IPS-18c (cell line): ENCODE results near the gene AFP.
"Not testable (repeated sequence)": the region's sequence is repeated elsewhere in the genome, so short reads cannot be mapped to it uniquely, and the experiment has no call there.

Experiments used
- H3K4me3 ChIP-seq: 2 replicates; pipeline ENCODE4 v1.7.0; 2013; ENCODE audit warnings: low read depth, mild to moderate bottlenecking, low read length, moderate library complexity; ENCODE audit not compliant: insufficient read depth
- H3K9me3 ChIP-seq: one replicate; pipeline ENCODE4 v1.6.1; 2013; ENCODE audit warnings: mild to moderate bottlenecking, low read length, moderate library complexity; ENCODE audit not compliant: control insufficient read depth, insufficient read depth

AFP gene

DNA sequence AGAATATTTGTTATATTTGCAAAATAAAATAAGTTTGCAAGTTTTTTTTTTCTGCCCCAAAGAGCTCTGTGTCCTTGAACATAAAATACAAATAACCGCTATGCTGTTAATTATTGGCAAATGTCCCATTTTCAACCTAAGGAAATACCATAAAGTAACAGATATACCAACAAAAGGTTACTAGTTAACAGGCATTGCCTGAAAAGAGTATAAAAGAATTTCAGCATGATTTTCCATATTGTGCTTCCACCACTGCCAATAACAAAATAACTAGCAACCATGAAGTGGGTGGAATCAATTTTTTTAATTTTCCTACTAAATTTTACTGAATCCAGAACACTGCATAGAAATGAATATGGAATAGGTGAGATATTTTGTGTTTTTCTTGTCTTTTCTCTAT lies at the start of gene AFP:
TSS of gene AFP (plus strand) at position 238 of the 400 bp plus-strand sequence. CDS start at position 280, 42 bp downstream.
- H3K9me3 ChIP-seq, result no peaks in the 10 kb centered on the region
- H3K4me3 ChIP-seq, result no peak within 1 kb of the TSS

DNA sequence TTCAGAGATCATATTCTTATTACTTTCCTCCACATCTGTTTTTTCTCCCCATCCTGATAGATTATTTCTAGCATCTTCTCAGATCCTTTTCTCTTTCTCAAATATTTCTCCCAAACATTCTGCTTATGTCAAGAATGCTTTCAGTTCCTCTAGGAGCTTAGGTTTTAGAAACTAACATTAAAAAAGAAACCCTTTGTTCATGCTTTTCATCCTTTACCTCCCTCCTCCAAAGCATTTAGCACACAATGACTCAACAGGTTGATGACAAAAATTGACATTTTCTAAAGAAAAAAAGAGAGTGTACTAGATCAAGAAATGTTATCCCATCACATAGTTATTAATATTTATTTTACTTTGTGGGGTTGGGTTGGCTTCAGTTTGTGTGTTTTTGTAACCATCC lies 48.5 kb upstream of the AFP start:
- no peaks in the 10 kb centered on the region for H3K9me3 ChIP-seq
- H3K4me3 ChIP-seq, result no peak overlapping the region

DNA sequence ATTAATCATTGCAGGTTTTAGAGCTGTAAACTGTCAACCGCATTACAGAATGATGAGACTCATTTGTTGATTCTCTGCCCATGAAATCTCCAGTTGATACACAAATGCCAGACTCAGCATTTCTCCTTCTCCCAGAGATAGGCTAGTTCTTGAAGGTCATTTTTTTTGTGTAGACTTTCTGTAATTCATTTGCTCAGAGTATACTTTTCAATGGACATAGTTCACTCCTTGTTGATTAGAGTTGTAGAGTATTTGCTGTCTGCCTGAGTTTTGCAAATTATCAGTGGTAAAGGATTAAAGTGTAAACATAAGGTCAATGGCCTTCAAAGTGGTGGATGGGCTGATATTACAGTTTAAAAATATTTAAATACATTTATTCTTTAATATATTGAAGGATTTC lies 47.1 kb upstream of the AFP start:
- H3K4me3 ChIP-seq, result no peak overlapping the region
- H3K9me3 ChIP-seq, result no peaks in the 10 kb centered on the region

DNA sequence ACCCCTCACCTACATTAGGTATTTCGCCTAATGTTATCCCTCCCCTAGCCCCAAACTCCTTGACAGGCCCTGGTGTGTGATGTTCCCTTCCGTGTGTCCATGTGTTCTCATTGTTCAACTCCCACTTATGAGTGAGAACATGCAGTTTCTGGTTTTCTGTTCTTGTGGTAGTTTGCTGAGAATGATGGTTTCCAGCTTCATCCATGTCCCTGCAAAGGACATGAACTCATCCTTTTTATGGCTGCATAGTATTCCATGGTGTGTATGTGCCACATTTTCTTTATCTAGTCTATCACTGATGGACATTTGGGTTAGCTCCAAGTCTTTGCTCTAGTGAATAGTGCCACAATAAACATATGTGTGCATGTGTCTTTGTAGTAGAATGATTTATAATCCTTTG lies 46.4 kb upstream of the AFP start:
- H3K9me3 ChIP-seq, H3K4me3 ChIP-seq: not testable (repeated sequence)

DNA sequence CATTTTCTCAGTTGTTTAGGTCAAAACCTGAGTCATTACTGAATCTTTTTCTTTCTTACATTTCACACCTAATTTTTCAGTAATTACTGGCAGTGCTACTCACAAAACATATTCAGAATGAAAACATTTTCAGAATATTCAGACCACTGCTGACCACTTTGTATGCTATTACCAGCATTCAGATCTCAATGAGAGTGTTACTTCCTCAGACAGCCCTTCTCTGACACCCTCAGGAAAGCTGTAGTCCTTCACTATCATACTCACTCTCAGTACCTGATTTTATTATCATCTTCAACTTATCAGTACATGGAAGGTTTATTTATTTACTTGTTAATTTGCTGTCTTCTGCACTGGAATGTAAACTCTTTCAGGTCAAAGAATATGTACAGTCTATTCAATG lies 44.2 kb upstream of the AFP start:
- no peak overlapping the region for H3K4me3 ChIP-seq
- H3K9me3 ChIP-seq, result no peaks in the 10 kb centered on the region

DNA sequence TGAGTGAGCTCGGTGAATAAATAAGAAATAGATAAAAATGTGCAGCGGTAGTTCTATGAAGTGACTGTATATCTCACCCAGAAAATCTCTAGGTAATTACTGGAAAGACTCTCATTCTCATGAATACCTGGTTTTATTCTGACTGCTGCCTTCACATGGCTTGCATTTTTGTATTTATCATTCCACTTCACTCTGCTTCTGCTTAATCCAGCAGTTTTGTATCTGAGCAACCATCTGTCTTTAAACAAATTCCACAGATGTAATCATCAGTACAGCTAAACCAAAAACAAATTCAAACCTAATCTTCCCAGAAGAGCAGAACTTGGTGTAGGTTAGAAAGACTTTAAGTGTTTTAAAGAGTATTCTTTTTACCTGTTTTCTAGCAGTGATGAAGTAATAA lies 43.1 kb upstream of the AFP start:
- H3K9me3 ChIP-seq, result no peaks in the 10 kb centered on the region
- H3K4me3 ChIP-seq, result no peak overlapping the region

DNA sequence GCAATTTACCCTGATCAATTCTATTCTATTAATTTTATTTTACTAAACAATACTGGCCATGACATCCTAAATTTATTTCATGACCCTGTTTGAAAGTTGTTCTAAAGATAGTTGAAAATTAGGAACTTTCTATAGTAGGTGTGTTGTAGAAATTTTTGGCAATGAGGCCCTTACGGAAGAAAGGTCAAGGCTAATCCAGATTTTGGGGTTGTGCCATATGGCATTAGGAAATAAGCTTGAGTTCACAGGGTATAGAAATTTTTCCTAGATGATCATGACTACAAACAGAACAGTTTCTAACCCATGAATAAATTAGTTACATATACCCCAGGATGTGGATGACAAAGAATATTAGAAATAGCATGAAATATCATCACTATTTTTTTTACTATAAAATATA lies 39.7 kb upstream of the AFP start:
- H3K9me3 ChIP-seq, result no peaks in the 10 kb centered on the region
- no peak overlapping the region for H3K4me3 ChIP-seq

DNA sequence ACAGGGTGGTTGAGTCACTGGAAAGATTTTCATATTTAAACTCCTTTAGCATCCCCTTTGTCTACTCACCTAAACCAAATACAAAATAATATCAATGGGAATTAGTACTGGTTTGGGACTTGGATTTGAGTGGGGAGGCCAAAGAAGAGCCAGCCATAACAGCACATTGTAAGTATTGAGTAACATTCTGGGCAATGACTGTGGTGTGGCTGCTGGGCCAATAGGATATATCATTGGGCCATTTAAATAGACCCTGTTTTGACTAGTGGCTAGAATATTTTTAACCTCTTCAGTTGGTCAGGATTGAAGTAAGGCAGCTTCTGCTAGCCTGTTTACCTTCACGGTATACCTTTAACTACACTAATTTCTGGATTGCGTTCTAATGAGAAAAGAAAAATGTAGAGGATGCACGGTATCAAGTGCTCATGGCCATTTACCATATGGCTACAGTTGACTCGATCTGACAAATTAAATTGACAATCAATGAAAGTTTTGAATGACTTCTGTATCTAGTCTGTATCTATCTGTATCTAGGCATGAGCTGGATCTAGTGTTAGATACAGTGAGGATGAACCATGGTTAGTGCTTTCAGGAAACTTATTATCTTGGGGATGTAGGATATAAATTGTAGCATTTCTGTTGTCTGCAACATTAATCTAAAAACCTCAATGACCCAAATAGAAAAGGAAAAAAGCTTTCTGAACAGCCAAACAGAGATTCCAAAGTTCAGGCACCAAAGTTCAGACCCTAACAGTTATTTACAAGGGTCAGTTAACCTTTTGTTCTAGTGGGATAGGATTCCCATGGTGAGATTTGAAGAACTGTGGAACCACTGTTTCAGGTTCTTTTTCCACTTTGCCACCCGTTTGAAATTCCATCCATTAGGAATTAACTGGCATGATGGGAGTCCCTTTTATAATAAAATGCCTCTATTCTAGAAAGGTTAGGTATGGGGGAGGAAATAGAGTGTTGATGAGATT lies 38.7 kb upstream of the AFP start:
- Histone ChIP-seq H3K9me3 (no peaks in the 10 kb centered on the region), H3K4me3 (no peak overlapping the region)

DNA sequence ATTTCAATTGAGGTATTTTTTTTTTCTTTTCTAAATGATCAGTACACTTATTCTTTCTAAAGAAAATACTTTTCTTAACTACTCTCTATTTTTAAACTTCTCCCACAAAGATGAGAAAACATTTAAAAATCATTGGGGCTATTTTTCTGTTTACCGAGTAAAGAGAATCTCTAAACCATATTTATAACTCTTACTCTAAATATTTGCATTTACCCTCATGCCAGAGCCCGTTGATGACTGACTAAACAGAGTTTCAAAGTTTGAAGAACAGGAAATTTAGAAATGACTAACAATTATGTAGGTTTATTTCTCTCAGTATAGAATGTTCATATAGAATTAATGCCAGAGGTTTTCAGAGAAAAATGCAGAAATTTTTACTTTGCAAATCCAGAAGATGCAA lies 34.6 kb upstream of the AFP start:
- Histone ChIP-seq H3K4me3 (no peak overlapping the region), H3K9me3 (no peaks in the 10 kb centered on the region)

DNA sequence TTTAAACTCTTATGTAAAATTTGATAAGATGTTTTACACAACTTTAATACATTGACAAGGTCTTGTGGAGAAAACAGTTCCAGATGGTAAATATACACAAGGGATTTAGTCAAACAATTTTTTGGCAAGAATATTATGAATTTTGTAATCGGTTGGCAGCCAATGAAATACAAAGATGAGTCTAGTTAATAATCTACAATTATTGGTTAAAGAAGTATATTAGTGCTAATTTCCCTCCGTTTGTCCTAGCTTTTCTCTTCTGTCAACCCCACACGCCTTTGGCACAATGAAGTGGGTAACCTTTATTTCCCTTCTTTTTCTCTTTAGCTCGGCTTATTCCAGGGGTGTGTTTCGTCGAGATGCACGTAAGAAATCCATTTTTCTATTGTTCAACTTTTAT lies 32.0 kb upstream of the AFP start, which contains the start of gene ALB:
TSS of gene ALB (plus strand) at position 246 of the 400 bp plus-strand sequence. CDS start at position 287, 41 bp downstream.
- no peaks in the 10 kb centered on the region for H3K9me3 ChIP-seq
- H3K4me3 ChIP-seq, result no peak within 1 kb of the TSS

DNA sequence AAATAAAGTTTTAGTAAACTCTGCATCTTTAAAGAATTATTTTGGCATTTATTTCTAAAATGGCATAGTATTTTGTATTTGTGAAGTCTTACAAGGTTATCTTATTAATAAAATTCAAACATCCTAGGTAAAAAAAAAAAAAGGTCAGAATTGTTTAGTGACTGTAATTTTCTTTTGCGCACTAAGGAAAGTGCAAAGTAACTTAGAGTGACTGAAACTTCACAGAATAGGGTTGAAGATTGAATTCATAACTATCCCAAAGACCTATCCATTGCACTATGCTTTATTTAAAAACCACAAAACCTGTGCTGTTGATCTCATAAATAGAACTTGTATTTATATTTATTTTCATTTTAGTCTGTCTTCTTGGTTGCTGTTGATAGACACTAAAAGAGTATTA lies 31.6 kb upstream of the AFP start:
- H3K9me3 ChIP-seq, result no peaks in the 10 kb centered on the region
- no peak overlapping the region for H3K4me3 ChIP-seq

DNA sequence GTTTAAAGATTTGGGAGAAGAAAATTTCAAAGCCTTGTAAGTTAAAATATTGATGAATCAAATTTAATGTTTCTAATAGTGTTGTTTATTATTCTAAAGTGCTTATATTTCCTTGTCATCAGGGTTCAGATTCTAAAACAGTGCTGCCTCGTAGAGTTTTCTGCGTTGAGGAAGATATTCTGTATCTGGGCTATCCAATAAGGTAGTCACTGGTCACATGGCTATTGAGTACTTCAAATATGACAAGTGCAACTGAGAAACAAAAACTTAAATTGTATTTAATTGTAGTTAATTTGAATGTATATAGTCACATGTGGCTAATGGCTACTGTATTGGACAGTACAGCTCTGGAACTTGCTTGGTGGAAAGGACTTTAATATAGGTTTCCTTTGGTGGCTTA lies 30.9 kb upstream of the AFP start:
- H3K9me3 ChIP-seq, result no peaks in the 10 kb centered on the region
- H3K4me3 ChIP-seq, result no peak overlapping the region

DNA sequence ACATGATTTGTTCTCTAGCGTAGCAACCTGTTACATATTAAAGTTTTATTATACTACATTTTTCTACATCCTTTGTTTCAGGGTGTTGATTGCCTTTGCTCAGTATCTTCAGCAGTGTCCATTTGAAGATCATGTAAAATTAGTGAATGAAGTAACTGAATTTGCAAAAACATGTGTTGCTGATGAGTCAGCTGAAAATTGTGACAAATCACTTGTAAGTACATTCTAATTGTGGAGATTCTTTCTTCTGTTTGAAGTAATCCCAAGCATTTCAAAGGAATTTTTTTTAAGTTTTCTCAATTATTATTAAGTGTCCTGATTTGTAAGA lies 29.5 kb upstream of the AFP start:
- Histone ChIP-seq H3K4me3 (no peak overlapping the region), H3K9me3 (no peaks in the 10 kb centered on the region)

DNA sequence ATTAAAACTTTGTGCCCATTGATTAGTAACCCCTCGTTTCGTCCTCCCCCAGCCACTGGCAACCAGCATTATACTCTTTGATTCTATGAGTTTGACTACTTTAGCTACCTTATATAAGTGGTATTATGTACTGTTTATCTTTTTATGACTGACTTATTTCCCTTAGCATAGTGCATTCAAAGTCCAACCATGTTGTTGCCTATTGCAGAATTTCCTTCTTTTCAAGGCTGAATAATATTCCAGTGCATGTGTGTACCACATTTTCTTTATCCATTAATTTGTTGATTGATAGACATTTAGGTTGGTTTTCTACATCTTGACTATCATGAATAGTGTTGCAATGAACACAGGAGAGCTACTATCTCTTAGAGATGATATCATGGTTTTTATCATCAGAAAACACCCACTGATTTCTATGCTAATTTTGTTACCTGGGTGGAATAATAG lies 28.8 kb upstream of the AFP start:
- H3K4me3 ChIP-seq, result no peak overlapping the region

DNA sequence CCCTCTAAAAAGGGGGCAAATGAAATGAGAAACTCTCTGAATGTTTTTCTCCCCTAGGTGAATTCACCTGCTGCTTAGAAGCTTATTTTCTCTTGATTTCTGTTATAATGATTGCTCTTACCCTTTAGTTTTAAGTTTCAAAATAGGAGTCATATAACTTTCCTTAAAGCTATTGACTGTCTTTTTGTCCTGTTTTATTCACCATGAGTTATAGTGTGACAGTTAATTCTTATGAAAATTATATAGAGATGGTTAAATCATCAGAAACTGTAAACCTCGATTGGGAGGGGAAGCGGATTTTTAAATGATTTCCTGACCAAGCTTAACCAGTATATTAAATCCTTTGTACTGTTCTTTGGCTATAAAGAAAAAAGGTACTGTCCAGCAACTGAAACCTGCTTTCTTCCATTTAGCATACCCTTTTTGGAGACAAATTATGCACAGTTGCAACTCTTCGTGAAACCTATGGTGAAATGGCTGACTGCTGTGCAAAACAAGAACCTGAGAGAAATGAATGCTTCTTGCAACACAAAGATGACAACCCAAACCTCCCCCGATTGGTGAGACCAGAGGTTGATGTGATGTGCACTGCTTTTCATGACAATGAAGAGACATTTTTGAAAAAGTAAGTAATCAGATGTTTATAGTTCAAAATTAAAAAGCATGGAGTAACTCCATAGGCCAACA lies 27.7 kb upstream of the AFP start:
- H3K4me3 ChIP-seq, result no peak overlapping the region

More for the DNA sequence above, 28.8 kb upstream of the AFP start:
- no peaks in the 10 kb centered on the region for H3K9me3 ChIP-seq

DNA sequence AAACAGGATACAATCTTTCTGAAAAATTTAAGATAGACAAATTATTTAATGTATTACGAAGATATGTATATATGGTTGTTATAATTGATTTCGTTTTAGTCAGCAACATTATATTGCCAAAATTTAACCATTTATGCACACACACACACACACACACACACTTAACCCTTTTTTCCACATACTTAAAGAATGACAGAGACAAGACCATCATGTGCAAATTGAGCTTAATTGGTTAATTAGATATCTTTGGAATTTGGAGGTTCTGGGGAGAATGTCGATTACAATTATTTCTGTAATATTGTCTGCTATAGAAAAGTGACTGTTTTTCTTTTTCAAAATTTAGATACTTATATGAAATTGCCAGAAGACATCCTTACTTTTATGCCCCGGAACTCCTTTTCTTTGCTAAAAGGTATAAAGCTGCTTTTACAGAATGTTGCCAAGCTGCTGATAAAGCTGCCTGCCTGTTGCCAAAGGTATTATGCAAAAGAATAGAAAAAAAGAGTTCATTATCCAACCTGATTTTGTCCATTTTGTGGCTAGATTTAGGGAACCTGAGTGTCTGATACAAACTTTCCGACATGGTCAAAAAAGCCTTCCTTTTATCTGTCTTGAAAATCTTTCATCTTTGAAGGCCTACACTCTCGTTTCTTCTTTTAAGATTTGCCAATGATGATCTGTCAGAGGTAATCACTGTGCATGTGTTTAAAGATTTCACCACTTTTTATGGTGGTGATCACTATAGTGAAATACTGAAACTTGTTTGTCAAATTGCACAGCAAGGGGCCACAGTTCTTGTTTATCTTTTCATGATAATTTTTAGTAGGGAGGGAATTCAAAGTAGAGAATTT lies 26.8 kb upstream of the AFP start:
- Histone ChIP-seq H3K9me3 (no peaks in the 10 kb centered on the region), H3K4me3 (no peak overlapping the region)

More for the DNA sequence above, 27.7 kb upstream of the AFP start:
- H3K9me3 ChIP-seq, result no peaks in the 10 kb centered on the region

DNA sequence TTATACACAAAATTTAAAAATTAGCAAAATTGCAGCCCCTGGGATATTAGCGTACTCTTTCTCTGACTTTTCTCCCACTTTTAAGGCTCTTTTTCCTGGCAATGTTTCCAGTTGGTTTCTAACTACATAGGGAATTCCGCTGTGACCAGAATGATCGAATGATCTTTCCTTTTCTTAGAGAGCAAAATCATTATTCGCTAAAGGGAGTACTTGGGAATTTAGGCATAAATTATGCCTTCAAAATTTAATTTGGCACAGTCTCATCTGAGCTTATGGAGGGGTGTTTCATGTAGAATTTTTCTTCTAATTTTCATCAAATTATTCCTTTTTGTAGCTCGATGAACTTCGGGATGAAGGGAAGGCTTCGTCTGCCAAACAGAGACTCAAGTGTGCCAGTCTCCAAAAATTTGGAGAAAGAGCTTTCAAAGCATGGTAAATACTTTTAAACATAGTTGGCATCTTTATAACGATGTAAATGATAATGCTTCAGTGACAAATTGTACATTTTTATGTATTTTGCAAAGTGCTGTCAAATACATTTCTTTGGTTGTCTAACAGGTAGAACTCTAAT lies 26.0 kb upstream of the AFP start:
- H3K9me3 ChIP-seq, result no peaks in the 10 kb centered on the region
- no peak overlapping the region for H3K4me3 ChIP-seq
